Muscle layer of duodenum (tissue), 2 donors: ENCODE measurements around the gene SLC25A21.

ENCODE experiments used
- H3K27ac ChIP-seq: one replicate; pipeline ENCODE4 v1.7.0; 2013; ENCODE audit warnings: mild to moderate bottlenecking, low read length
- H3K27me3 ChIP-seq: one replicate; pipeline ENCODE4 v1.7.0; 2013; ENCODE audit warnings: low read depth, mild to moderate bottlenecking, control low read depth, low read length
- H3K36me3 ChIP-seq, 2 donors: one replicate each; pipeline ENCODE4 v1.7.0; 2013; ENCODE audit warnings: low read length in 2 of 2, control low read depth in 1 of 2, mild to moderate bottlenecking in 1 of 2; ENCODE audit not compliant: insufficient read depth in 2 of 2, control insufficient read depth in 1 of 2
- H3K4me1 ChIP-seq, 2 donors: one replicate each; pipeline ENCODE4 v1.7.0; 2013; ENCODE audit warnings: low read length in 2 of 2, mild to moderate bottlenecking in 2 of 2, control low read depth in 1 of 2, moderate library complexity in 1 of 2; ENCODE audit not compliant: insufficient read depth in 2 of 2, control insufficient read depth in 1 of 2
- H3K4me3 ChIP-seq, 2 donors: one replicate each; pipeline ENCODE4 v1.7.0; 2013; ENCODE audit warnings: low read length in 2 of 2, low read depth in 1 of 2, mild to moderate bottlenecking in 1 of 2
- H3K9me3 ChIP-seq, 2 donors: one replicate each; pipeline ENCODE4 v1.7.0; 2013; ENCODE audit warnings: low read length in 2 of 2, control low read depth in 1 of 2, mild to moderate bottlenecking in 1 of 2; ENCODE audit not compliant: control insufficient read depth in 1 of 2
- donor health status: healthy.

The SLC25A21 gene

DNA sequence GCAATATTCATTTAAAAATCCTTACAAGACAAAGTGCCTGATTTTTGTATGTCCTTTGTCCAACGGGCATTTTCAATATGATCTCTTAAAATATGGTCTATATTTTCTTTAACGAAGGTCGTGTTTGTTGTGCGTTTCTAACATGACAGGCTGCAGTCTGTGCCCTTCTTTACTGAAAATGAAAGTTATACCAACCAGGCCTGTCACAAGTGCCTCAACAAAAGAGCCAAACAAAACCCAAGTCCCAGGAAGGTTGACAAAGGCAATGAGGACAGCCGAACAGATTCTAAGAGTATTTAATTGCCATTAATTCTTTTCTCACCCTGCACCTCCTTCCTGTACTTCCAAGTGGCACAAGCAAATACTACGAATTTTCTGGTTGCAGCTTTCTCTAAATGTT is 496.8 kb downstream of the SLC25A21 start:
- Histone ChIP-seq H3K4me3 (no peak overlapping the region), H3K4me1 (no peaks in the 10 kb centered on the region), H3K27ac (no peak overlapping the region), H3K27me3 (peaks cover 14% of the 10 kb centered on the region), H3K9me3 (no peaks in the 10 kb centered on the region), H3K36me3 (no peaks in the 10 kb centered on the region)

DNA sequence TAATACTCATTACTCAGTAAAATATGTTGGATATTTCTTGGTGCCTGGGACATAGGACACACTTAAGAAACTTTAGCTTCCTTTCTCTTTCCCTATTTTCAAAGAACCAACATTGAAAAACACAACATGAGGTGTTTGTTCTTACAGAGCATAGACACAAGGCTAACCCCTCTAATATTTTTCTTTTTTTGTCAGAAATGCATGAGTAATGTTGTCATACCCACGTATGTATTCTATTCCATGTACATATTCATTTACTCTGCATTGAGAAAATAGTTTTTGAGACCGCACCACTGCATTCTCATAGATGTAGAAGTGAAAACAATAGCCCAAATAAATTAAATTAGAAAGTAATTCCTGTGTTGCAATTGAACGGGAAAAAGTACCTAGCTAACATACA is 497.7 kb downstream of the SLC25A21 start:
- no peaks in the 10 kb centered on the region for H3K36me3 ChIP-seq
- H3K4me1 ChIP-seq: no peaks in the 10 kb centered on the region
- no peak overlapping the region for H3K27ac ChIP-seq
- peaks cover 14% of the 10 kb centered on the region for H3K27me3 ChIP-seq
- H3K9me3 ChIP-seq: no peaks in the 10 kb centered on the region
- H3K4me3 ChIP-seq: no peak overlapping the region

DNA sequence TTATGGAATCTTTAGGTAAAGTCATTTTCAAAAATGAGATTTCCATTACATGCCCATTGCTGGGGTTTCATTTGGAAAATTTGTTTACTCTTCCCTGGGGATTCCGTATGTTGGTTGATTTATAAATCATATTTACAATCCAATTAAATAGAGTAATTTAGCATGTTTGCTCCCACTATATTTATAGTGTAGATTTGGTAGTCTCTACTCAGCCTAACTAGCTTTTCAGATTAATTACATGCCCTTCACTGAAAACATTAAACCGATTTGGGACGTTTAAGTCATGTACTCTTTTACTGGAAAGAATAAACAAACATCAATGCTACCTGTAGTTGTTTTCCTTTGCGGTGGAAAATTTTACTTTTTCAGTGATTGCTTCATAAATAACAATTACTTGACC is 500.3 kb downstream of the SLC25A21 start:
- H3K4me1 ChIP-seq: peaks cover 0 to under 1% of the 10 kb centered on the region in 2 donors
- H3K36me3 ChIP-seq: no peaks in the 10 kb centered on the region
- H3K27me3 ChIP-seq: peaks cover 20% of the 10 kb centered on the region
- H3K27ac ChIP-seq: no peak overlapping the region
- no peaks in the 10 kb centered on the region for H3K9me3 ChIP-seq
- H3K4me3 ChIP-seq: no peak overlapping the region

DNA sequence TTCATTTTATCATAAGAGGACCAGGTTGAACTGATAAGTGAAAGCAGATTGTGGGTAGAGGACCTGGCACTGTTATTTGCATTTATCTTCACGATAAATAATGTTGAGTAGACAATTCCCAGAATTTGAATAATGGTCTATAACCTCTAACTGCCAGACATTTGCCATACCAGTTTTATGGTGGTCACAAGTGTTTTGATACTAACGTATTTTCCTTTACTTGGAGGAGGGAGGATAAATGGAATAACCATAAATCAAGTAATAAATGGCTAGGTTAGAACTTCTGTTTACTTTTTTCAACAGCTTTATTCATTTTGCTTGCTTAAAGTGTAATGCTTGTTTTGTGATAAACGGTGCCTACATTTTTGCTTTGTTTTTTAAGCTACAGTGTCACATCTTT is 501.3 kb downstream of the SLC25A21 start:
- Histone ChIP-seq H3K4me1 (peaks cover 0 to 10% of the 10 kb centered on the region in 2 donors), H3K36me3 (no peaks in the 10 kb centered on the region), H3K27ac (no peak overlapping the region), H3K9me3 (no peaks in the 10 kb centered on the region), H3K4me3 (no peak overlapping the region), H3K27me3 (peaks cover 29% of the 10 kb centered on the region)

DNA sequence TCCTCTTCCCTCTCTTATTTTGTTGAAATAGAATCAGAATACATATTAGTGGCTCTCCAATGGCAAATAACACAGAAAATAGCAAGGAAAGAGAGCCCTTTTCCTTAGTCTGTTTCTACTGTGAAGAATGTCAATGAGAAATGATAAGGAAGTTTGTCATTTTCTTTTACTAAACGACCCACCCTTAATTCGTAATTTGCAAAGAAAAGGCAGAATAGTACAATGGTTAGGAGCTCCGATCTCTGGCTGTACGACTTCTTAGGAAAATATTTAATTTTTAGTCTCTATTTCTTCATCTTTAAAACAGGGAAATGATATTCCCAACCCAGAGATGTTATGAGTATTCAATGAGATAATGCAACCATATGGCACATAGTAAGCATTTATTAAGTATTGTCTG is 504.7 kb downstream of the SLC25A21 start:
- H3K27me3 ChIP-seq: peaks cover 58% of the 10 kb centered on the region
- no peaks in the 10 kb centered on the region for H3K9me3 ChIP-seq
- H3K4me3 ChIP-seq: no peak overlapping the region
- H3K4me1 ChIP-seq: peaks cover 0 to 32% of the 10 kb centered on the region in 2 donors
- no peak overlapping the region for H3K27ac ChIP-seq
- H3K36me3 ChIP-seq: no peaks in the 10 kb centered on the region

DNA sequence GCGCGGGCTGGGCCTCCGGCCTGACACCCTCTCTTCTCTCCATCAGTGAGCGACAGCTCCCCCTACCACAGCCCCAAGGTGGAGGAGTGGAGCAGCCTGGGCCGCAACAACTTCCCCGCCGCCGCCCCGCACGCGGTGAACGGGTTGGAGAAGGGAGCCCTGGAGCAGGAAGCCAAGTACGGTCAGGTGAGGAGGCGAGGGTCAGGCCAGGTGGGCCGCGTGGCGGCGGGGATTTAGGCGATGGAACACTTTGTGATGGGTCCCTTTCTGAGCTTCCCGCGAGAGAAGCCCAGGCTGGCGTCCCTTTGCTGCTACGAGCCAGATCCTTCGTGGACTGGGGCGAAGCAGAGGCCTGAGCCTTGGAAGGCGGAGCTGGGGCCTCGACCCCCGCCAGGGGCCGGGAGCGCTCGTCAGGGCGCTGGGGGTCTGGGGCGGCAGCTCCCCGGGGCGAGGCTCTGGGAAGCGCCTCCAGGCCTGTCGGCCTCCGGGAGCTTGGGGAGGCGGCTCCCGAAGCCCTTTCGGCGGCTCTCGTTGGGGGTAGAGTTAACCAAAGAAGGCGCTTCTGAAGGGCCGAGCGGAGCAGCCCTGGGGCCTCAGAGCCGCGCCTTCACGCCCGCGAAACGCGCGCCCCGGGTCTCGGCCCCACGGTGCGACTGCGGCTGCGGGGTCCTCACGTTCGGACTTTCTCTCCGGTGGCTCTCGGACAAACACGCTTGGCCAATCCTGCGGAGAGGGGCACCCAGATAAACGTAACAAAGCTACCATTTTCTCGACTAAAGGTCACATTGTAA is 505.8 kb downstream of the SLC25A21 start:
- Histone ChIP-seq H3K27ac (no peak overlapping the region), H3K27me3 (peaks cover 68% of the 10 kb centered on the region), H3K4me1 (peaks cover 0 to 43% of the 10 kb centered on the region in 2 donors), H3K36me3 (no peaks in the 10 kb centered on the region), H3K4me3 (peak overlapping the region in 1 of 2 donors; percentile 6), H3K9me3 (no peaks in the 10 kb centered on the region)

DNA sequence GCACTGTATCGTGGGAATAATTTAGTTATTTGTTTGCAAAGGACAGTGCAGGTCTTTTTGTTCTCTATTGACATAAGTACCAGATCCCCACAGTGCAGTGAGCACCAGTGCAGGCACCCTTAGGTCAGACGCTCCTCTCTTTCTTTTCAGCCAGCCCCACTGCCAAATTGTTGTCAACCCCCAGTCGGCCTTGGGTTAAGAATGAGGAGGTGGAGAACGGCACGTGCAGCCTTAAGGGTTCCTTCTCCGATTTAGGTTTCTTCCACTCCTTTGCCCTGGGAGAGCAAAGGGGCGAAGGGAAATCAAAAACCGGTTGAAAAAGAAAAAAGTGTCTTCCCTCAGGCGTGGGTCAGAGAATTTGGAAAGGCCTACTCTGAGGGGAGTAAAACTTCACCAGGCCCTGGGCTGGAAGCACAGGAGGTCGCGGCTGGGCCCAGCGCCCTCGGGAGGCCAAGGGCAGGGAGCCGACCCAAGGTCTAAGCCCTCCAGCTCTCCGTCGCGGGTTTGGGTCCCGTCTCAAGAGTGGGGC is 506.5 kb downstream of the SLC25A21 start:
- Histone ChIP-seq H3K9me3 (no peaks in the 10 kb centered on the region), H3K4me1 (peaks cover 0 to 48% of the 10 kb centered on the region in 2 donors), H3K27me3 (peaks cover 69% of the 10 kb centered on the region), H3K36me3 (no peaks in the 10 kb centered on the region), H3K27ac (no peak overlapping the region), H3K4me3 (peak overlapping the region in 1 of 2 donors; percentile 6)

DNA sequence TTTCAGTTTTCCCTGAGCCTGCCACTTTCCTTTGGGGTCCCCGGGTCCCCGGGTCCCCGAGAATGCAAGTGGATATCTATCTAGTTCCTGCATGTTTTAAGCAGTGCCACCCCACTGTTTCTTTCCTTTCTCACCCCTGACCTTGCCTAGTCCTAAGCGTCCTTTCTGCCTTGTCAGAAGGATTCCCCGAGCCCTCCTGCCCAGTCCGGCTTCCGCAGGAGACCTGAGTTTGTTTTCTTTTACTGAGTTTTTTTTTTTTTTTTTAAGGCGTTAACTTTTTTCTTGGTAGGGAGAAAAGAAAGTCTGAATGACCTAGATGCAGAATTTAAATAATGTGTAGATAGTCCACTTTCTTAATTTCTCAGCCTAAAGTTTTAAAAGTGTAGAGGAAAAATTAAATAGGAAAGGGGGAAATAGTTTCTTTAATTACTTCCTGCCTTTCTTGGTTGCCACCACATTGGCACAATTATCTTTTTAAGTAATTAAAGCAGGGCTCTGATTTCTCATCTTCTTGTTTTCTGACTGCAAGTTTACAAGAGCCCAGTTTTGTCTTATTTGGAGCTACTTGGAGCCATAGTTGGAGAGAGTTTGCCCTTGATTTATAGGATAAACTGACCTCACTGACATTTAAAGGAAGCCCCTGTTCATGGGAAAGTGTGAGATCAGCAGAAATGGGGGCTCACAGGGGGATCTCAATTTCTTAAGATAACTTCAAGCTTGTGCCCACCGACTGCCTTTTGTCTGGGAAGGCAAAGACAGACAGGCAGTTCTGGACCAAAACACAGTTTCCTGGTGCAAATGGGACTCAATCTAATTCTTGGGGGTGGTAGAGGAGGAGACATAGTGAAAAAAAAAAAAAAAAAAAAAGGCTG is 507.8 kb downstream of the SLC25A21 start:
- no peak overlapping the region for H3K27ac ChIP-seq
- peak overlapping the region in 1 of 2 donors; percentile 49 for H3K4me3 ChIP-seq
- H3K9me3 ChIP-seq: no peaks in the 10 kb centered on the region
- peaks cover 0 to 48% of the 10 kb centered on the region in 2 donors for H3K4me1 ChIP-seq
- no peaks in the 10 kb centered on the region for H3K36me3 ChIP-seq
- peaks cover 81% of the 10 kb centered on the region for H3K27me3 ChIP-seq

DNA sequence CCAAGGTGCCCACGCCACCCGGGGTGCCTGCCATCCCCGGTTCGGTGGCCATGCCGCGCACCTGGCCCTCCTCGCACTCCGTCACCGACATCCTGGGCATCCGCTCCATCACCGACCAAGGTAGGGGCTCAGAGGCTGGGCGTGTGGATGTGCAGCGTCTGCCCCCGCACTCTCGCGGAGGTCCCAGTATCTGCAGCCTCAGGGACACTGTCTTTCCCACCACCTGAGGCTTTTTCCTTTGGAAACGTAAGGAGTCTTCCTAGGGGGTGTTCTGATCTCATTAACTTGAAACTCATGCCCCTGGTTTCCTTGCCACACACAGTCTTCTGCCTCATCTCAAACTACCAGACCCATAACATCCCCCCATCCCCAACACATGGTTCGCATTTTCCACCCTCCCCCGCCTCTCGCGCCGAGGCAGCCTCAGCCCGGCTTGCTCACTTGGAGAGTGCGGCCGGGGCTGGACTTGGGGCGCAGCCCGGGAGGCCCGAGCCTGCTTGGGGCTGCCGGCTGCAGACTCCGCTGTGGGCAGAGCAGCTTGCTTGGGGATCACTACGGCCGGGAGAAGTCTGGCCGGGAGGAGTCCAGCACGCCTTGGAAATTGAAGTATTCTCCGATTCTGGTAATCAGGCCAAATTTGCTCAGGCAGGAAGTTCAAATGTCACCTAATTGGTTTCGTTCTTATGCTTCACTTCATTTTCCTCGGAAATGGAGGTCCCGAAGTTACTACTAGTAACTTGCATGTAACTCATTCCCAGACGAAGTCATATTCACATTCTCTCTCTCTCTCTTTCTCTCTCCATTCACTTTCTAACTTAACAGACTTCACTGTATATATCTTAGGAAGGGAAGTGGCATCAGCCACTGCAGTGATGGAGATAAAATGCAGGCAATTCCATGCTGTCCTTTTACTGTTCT is 508.7 kb downstream of the SLC25A21 start:
- Histone ChIP-seq H3K27ac (no peak overlapping the region), H3K4me3 (peak overlapping the region; percentile 42 to 49), H3K4me1 (peaks cover 0 to 52% of the 10 kb centered on the region in 2 donors), H3K27me3 (peaks cover 90% of the 10 kb centered on the region), H3K36me3 (no peaks in the 10 kb centered on the region), H3K9me3 (no peaks in the 10 kb centered on the region)

DNA sequence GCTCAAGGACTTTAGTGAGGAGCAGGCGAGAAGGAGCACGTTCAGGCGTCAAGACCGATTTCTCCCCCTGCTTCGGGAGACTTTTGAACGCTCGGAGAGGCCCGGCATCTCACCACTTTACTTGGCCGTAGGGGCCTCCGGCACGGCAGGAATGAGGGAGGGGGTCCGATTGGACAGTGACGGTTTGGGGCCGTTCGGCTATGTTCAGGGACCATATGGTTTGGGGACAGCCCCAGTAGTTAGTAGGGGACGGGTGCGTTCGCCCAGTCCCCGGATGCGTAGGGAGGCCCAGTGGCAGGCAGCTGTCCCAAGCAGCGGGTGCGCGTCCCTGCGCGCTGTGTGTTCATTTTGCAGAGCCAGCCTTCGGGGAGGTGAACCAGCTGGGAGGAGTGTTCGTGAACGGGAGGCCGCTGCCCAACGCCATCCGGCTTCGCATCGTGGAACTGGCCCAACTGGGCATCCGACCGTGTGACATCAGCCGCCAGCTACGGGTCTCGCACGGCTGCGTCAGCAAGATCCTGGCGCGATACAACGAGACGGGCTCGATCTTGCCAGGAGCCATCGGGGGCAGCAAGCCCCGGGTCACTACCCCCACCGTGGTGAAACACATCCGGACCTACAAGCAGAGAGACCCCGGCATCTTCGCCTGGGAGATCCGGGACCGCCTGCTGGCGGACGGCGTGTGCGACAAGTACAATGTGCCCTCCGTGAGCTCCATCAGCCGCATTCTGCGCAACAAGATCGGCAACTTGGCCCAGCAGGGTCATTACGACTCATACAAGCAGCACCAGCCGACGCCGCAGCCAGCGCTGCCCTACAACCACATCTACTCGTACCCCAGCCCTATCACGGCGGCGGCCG is 509.6 kb downstream of the SLC25A21 start:
- H3K27me3 ChIP-seq: peaks cover 98% of the 10 kb centered on the region
- H3K27ac ChIP-seq: no peak overlapping the region
- no peaks in the 10 kb centered on the region for H3K36me3 ChIP-seq
- peaks cover 0 to 61% of the 10 kb centered on the region in 2 donors for H3K4me1 ChIP-seq
- H3K9me3 ChIP-seq: no peaks in the 10 kb centered on the region
- peak overlapping the region; percentile 5 to 49 for H3K4me3 ChIP-seq
